Activated CD8-positive, alpha-beta memory T cell treated with anti-CD3 and anti-CD28 coated beads for 4 hours (primary cell): Measurements from ENCODE around the gene CISH.

Experiments used
- DNase-seq, 2 donors: peaks; one replicate each; pipeline ENCODE4 v3.0.0-alpha.2; 2020; ENCODE audit warnings: low read depth in 2 of 2

The CISH gene

DNA sequence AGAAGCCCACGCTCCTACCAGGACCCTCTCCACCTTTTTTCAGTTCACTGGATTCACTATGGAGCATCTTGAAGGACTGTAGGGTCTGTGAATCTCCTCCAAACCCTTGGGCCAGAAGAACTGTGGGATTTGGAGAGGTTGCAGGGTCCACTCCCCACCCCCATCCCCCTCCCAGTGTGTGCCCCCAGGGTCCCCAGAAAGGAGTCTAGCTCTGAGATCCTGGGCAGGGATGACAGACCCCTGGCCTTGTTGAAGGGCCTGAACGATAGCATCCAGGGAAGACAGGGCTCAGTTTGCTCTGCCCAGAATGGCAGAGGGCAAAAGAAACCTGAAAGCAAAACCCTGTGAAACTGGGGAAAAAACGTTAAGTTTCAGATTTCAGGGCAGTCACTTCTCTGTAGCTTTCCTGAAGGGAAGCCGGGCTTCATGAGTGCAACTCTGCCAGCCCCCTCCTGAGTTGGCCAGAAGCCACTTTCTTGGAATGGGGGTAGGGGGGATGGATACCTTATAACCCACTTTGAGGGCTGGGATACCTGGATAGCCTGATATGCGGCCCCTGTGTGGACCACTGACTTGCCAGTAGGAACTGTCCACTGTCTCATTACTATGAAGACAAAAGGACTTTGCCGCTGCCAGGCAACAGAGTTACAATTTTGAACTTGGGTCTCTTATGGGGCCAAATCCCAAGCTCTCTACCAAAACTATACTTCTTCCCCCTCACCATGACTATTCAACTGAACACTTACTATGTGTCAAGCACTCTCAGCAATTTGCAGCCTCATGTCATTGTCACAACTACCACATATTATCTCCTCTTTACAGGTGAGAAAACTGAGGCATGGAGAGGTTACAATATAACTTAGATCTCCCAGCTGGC lies 1.6 kb upstream of the CISH start:
- no peak for DNase-seq

DNA sequence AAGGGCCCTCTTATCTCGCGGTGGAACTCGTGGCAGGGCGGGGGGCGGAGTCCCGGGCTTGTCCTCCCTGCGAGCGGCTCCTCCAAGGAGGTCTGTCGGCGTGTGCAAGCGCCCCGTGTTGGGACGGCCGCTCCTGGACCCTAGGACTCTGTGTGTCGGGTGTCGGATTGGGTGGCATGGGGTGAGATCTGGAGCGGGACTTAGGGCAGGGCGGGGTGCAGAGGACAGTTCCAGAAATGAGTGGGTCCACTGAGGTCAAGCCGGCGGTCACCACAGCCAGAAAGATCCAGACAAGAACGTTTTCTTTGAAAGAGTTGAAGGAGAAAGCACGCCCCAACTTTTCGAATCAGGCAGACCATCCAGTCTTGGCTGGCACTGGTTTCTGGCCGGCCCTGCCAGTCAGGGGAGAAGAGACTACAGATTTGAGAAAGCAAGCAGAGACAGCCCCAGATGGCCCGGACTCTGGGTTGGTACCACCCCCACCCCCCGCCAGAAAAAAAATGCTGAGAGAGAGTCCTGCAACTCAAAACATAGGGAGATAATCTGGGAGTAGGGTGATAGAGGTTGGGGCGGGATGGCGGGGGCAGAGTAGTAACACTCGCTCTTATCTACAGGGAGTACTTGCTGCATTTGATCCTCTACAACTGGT lies 784 bp upstream of the CISH start:
- no peak for DNase-seq

DNA sequence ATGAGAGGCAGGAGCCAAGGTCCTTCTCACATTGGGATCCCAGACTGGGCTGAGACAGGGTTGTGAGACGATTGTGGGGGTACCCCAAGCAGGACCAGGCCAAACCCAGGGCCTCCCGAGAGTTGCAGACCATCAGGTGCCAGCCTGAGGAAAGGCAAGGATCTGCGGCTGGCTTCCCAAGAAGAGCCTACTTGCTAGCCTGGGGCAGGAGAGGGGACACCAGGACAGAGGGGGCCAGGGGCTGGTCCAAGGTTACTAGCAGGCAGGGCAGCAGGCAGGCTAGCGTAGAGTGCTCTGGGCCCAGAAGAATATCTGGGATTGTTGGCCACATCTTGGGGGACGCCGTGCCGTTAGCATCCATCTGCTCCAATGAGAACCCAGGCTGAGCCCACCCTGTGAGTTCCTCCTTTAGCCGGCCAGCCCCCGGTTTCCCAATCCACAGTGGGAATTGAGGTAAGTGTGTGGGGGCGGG lies 546 bp downstream of the CISH start:
- DNase-seq = no peak

DNA sequence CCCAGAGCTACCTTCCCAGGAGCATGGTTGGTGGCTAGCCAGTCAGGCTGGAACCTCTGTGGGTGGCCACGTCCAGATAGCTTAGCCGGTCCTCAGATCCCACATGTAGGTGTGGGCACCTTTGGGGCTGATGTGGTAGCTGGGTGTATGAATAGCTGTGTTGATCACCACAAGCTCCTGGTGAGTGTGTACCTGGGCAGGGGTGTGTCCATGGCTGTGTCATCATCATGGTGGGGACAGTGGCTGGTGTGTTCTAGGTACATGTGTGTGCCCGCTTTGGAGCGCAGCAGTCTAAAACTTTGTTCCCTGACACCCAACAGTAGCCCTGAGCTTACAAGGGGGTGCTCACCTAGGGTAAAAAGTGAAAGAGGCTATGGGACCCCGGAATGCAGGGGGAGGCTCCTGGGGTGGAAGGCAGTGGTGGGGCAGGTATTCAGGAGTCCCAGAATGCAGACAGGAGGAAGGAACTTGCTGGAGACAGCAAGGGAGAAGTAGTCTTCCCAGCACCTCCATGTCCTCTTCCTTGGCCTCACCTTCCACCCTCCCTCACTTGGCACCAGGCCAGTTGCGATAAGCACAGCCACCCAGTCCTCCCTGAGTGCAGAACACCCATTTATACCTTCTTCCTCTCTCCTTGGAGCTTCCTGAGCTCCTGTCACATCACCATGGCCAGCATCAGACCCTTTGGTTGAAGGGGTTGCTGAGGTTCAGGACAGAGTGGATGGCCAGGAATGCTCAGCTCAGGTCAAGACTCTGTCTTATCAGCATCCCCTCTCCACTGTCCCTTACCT lies 1.2 kb downstream of the CISH start:
- no peak for DNase-seq

DNA sequence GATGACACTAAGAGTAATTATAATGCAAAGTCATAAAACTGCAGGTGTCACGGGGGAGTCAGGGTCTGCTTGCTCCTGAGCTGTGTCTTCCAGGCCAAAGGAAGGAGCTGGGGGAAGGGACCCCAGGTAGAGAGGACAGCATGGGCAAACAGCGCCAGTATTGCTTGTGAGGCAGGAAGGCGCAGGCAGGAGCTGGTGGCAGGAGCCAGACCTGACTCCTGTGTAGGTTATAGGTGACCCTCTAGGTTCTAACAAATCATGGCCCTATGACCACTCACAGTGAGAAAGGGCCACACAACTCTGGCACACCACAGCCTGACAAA lies 1.9 kb downstream of the CISH start:
- no peak for DNase-seq

DNA sequence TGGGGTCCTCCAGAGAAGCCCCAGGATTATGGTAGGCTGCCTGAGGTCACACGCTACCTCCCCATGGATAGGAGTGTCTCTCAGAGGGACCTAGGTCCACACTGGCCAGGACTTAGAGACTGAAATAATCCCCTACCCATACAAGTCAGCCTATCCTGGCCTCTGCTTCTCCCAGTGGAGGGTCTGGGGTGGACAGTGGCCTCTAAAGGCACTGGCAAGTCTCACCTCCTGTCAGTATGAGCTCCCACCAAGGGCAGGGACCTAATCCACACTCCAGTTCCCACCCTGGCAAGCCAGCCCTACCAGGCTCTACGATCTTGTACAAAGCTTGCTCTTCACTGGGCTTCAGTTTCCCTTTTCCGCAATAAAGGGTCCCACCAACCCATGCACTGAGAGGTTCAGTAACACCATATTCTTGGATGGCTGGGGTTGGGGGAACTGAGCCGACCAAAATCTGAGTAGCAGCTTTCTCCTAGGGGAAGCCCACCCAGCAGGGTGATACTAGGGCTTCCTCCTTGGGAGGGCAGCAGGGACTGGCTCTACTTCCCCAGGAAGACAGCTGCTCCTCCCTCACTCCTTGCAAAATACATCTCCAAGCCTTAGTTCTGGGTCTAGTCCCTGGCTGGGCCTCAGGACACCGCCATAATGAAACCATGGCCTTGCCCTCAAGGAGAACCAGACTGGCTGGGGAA lies 2.4 kb downstream of the CISH start:
- no peak for DNase-seq

DNA sequence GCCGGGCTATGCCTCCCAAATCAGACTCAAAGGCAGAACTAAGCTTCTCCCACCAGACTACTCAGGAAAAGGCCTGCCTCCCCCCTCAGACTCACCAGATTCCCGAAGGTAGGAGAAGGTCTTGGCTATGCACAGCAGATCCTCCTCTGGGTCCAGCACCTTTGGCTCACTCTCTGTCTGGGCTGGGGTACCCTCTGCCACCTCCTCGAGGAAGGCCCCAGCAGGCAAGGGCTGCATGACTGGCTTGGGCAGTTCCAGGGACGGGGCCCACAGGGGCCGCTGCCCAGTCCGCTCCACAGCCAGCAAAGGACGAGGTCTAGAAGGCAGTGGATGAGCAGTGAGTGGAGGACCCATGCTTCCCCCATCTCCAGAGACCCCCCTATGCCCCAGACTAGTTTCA lies 3.3 kb downstream of the CISH start:
- DNase-seq = no peak

DNA sequence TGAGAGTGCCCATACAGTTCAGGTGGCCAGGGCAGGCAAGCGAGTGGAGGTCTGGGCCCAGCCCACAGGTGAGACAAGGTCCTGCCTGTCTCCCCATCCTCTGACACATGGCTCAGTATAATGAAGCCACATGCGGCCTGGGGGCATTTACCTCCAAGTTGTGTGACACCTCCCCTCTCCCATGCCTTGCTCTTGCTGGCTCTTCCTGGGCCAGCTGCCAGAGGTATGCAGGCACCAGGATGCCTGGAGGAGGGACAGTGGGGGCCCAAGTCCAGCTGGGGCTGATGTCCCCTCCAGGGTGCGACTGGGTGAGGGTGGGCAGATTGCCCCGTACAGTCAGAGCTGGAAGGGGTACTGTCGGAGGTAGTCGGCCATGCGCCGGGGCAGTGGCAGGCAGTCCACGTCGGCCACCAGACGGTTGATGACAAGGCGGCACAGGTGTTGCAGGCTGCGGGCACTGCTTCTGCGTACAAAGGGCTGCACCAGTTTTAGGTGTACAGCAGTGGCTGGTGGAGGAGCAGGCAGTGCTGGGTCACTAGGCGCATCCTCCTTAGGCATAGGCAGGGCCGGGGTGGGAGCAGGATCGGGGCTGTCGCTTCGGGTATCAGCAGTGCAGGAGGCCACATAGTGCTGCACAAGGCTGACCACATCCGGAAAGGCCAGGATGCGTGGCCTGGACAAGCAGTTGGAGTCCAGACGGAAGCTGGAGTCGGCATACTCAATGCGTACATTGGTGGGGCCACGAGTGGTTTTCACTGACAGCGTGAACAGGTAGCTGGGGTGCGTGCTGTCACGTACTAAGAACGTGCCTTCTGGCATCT lies 4.1 kb downstream of the CISH start:
- DNase-seq = no peak

DNA sequence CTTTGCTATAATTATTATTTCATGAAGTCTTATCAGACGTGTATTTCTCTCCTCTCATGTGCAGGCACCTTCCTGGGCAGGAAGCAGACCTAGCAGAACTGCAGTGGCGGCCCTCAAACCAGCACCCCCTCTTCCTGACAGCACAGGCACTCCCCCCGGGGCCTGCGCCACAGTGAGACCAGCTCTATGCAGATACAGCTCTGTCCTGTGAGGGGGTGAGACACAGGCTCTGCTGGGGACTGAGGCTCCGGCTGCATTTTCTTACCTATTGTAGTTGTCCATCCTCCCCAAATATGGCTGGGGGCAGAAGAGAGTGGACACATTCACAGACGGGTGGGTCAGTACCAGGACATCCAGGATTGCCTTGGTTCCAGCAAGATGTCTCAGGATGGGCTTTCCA lies 5.0 kb downstream of the CISH start:
- no peak for DNase-seq

DNA sequence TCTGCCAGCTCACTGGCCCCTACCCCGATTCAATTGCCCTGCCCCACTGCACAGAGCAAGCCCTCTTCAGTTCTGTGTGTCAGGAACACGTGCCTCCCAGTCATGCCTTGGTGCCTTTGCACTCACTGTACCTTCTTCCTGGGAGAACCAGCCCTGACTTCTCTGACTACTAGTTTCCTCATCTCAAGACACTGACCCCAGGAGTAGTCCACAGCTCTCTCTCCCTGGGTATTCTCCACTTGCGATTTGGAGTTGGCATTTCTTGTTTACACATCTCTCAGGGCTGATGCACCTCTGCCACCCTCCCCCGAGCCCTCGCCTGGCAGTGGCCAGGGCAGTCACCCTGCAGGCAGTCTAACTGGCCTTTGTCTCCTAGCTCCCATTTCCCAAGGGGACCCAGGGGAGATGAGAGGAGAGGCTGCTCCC lies 5.7 kb downstream of the CISH start:
- no peak for DNase-seq

DNA sequence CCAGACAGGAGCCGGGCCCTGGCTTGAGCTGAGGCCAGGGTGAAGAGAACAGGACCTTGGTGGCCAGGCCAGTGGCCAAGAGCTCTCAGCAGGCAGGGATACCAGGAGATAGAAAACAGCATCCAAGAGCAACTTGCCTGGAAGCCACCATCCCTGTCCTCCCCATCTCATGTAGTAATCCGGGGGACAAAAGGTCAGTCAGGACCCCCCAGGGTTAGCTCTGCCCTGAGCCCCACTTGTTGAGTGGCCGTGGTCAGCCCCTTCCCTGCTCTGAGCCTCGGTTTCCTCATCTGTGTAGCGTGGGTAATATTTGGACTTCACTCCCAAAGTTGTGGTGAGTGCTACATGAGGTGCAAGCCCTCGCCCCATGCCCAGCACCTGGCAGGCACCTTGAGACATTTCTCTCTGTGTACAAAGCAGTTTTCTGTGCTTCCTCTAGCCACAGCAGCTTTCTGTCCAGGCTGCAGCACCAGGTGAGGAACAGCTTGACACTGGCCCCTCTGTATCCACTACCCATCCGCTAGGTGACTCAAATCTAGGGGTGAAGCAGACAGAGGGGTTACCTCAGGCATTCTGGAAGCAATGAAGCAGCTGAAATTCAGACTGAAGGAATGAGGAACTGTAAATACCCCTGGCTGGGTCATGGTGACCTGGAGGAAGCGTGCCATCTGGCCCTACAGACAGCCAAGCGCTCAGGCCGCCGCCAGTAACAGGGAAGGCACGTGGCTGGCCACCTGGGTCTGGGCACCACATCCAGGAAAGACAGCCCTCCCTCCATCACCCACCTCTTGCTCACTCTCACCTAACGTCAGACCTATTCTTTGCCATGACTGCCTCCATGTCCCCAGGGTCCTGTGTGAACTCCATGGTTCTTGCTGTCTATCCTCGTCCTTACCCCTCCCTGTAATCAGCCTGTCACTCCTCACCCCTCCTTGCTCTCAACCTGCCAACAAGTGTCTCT lies 6.7 kb downstream of the CISH start:
- DNase-seq = no peak

DNA sequence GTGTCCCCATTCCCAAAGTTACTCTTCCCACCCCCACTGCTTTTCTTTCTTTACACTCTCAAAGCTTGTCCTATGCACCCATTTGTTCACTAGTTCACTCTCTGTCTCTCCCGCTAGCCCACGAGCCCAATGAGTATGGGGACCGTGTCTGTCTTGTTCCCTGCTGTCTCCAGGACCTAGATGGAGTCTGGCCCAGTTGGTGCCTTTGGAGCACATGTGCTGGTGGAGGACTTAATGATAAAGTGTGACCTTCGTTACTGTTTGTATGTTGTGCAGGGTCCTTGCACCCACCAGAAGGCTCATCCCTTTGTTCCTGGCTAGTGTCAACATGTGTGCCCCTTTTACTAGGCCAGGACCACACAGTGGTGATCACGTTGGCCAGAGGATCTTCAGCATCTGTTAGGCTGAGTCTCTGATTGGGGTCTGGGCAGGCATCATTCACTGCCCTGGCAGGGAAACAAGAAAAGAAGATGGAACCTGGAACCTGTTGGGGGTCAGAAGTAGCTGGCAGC lies 7.4 kb downstream of the CISH start:
- no peak for DNase-seq

DNA sequence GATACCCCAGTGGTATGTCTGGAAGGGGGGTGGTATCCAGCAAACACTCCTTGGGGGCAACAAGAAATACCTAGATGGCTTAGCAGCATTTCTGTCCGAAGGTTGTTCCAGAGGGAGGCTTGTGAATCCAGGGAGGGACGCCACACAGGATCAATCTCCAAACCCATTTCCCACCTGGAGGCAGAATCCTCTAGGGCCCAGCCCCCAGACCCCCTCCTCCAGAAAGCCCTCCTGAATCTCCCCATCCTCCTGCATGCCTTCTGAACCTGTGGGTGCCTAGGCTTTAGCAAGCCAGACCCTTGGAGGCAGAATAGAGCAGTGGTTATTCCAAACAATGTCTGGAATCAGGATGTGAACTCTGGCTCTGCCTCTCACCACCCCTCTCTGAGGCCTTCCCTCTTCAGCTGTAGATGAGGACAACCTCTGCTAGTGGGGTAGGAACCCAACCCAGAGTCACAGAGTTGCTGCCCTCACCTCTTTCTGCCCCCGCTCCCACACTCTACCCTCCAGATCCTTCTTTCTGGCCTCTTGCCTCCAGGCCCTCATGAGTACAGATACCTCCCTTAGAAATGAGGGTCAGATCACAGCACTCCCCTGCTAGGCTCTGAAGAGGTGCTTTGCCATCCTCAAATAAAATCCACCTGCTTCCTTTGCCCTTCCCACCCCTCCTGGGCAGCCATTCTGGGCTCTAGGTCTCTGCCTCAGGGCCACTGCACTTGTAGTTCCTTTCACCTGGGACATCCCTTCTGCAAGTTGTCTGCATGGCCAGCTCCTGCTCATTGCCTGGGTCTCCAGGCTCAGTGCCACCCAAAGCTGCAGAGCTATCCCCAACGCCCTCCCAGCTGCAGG lies 8.1 kb downstream of the CISH start:
- DNase-seq = no peak

DNA sequence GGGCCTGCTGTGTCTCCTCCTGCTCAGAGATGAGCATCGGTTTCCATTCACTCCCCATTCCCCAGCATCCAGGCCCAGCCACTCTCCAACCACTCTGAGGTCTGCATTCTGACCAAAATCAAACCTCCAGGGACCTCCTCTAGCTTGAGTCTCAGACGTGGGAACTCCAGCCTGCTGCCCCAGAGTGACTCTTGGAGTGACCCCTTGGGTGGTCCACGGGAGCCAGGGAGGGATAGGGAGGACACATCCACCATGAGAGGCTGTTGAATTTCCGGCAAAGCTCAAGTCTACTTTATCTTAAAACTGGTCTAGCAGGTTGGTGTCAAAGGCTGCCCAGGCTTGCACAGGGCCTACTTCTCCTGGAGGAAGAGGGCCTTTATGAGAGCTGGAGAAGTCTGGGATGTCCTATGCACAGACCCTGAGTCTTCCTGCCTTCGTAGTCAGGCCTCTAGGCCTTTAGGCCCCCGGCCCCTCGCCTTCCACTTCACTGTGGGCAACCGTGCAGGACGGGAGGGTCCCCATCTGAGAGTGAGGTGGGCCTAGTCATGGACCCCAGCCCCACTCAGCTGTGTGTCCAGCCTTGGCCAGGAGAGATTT lies 8.9 kb downstream of the CISH start:
- DNase-seq = no peak

DNA sequence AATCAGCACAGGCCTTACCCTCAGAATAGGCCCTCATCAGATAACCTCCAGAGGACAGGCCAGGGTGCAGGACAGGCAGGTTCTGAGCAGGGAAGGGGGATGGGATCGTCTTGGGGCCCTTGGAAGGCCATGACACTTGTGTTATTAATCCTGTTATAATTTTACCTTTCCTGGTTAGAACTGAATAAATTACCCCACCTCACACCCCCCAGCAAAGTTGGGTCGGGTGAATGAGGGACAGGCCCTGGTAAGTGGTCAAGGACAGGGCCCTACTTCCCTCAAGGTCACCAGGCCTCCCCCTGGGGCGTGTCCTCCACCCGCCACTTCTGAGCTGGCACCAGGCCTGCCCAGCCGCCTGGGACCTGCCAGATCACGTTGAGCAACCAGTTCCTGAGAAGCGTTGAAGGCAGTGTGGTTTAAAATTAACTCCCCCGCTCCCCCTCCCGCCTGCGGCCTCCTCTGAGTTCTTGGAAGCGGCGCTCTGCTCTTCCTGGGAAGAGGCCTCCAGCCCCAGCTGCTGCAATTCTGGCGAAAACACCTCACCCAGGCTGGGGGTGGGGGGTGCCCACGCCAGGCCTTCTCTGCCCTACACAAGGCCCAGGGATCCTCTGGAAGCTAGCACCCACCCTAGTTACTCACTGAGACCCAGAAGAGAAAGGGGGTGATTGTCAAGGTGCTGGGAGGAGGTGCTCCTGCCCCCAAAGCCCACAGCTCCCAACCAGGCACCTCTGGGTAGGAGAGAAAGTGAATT lies 10.6 kb downstream of the CISH start:
- peak; percentile 59 to 89 for DNase-seq

DNA sequence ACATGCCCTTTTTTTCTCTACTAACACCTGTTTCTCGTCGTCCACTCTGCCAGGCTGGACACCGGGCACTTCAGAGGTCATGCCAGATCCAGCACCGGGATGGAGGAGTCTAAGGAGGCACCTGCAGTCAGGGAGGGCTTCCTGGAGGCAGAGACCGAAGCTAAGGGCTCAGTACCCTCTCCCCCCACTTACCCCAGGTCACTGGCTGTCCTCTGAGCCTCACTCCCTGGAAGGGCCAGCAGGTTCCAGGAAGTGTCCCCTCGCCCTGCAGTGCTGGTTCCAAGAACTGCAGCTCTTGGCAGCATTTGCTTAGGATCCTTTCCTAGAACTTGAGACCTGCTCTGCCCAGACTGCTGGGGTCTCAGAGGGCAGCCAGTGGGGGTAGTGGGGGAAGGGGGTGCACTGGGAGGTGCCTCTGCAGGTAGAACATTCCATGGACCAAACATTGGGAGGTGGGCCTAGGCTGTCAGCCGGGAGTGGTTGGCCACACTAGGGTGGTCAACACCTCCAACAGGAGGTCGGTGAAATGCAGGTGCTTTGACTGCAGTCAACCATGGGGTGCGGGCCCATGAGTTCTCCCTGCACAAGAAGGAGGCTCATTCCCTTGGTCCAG lies 11.3 kb downstream of the CISH start:
- DNase-seq = no peak

DNA sequence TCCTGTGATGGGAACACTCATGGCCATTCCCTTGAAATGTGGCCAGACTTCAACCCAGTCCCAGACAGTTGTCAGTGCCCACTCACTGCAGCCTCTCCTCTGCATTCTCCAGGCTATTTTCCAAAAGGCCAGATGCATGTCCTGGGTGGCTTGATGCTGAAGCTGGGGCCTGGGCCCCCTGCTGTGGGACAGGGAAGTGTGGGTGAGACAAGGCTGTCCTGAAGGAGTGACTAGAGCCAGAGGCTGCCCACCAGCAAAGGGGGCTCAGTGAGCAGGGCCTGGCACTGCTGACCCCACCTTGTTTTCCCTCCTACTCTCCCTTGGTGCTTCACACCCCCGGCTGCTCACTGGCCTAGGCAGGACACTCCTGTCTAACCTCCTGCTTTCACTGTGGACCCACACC lies 11.9 kb downstream of the CISH start:
- no peak for DNase-seq
